ENCODE results near the gene ADARB1.

- TF ChIP-seq CTCF (IDR thresholded peaks at IDR 0.05; ENCODE audit: poor library complexity) = no peak
- no peak for TF ChIP-seq EZH2 (IDR thresholded peaks at IDR 0.05; ENCODE audit: borderline replicate concordance)
Measured at GRCh38 chr21:45257673-45258341, 183.4 kb downstream of the ADARB1 start.
